B cell (primary cell): ENCODE measurements around the gene PIGT. TPM values are rescaled to one million over a fixed set of nuclear protein-coding genes. Genes with fewer than 3 reads are reported as not detected.
A peak's percentile ranks its signal among the peaks of the same experiment; 100 is the strongest.

Experiments
- ATAC-seq: fragments of 200-7000 bp; cut with Tn5 transposase; one replicate; pipeline ENCODE4 v1.10.0; 2021; ENCODE audit warnings: low read depth, mild to moderate bottlenecking, moderate number of reproducible peaks, moderate library complexity
- CTCF ChIA-PET: fragments of 350-600 bp; sonication (Branson Sonifier 250); formaldehyde crosslinking; loops from one replicate; lab custom pipeline; 2021; ENCODE audit warnings: antibody characterized with exemption, inconsistent platforms; lab: Charles Lee
- POLR2A ChIA-PET: fragments of 350-600 bp; sonication (Branson Sonifier 250); formaldehyde crosslinking; loops from one replicate; lab custom pipeline; 2021; ENCODE audit warnings: antibody characterized with exemption; lab: Charles Lee
- DNase-seq: peaks from one replicate; pipeline ENCODE4 v3.0.0; 2013
- H2AFZ ChIP-seq: 2 replicates; pipeline ENCODE4 v1.6.1; 2012; ENCODE audit warnings: mild to moderate bottlenecking, low read depth, low read length; ENCODE audit not compliant: insufficient read depth, poor library complexity, severe bottlenecking
- H3K27ac ChIP-seq, 2 donors: 1 replicate in 1 of 2; 2 replicates in 1 of 2; pipeline ENCODE4 v1.5.1; 2012 to 2013; ENCODE audit warnings: low read length in 2 of 2, mild to moderate bottlenecking in 2 of 2, moderate library complexity in 1 of 2
- H3K27me3 ChIP-seq, 4 experiments: fragments of 200-600 bp in 1 of 4; sonication (generic) in 1 of 4; replicated peaks in 1 of 4; 1 replicate in 2 of 4; 2 replicates in 2 of 4; pipeline versions ENCODE4 v1.6.1 to v1.7.0; 2013 to 2016; ENCODE audit warnings: low read length in 3 of 4, mild to moderate bottlenecking in 2 of 4, mixed read lengths in 1 of 4, moderate library complexity in 1 of 4; ENCODE audit not compliant: insufficient read depth in 4 of 4, control insufficient read depth in 3 of 4; ENCODE audit errors: control extremely low read depth in 1 of 4
- H3K36me3 ChIP-seq, 2 experiments: replicated peaks in 1 of 2; 1 replicate in 1 of 2; 2 replicates in 1 of 2; pipeline versions ENCODE4 v1.6.1 to v1.7.1; 2013; ENCODE audit warnings: low read length in 1 of 2; ENCODE audit not compliant: insufficient read depth in 2 of 2, control insufficient read depth in 1 of 2; ENCODE audit errors: control extremely low read depth in 1 of 2, extremely low read depth in 1 of 2
- H3K4me1 ChIP-seq, 2 donors: fragments of 200-600 bp in 1 of 2; sonication (generic) in 1 of 2; 1 replicate in 1 of 2; 2 replicates in 1 of 2; pipeline versions ENCODE4 v1.5.1 to v1.6.1; 2013 to 2017; ENCODE audit warnings: low read length in 2 of 2; ENCODE audit not compliant: control insufficient read depth in 2 of 2, insufficient read depth in 2 of 2
- H3K4me2 ChIP-seq: replicated peaks from 2 replicates; pipeline ENCODE3; 2012; ENCODE audit warnings: mild to moderate bottlenecking, low read depth, low read length; ENCODE audit not compliant: poor library complexity, severe bottlenecking
- H3K4me3 ChIP-seq, 5 experiments: fragments of 200-600 bp in 1 of 5; sonication (generic) in 1 of 5; 1 replicate in 3 of 5; 2 replicates in 2 of 5; pipeline versions ENCODE4 v1.5.1 to v1.7.0; 2011 to 2016; ENCODE audit warnings: low read length in 4 of 5, mild to moderate bottlenecking in 4 of 5, low read depth in 2 of 5, control low read depth in 1 of 5, moderate library complexity in 1 of 5; ENCODE audit not compliant: insufficient read depth in 1 of 5; ENCODE audit errors: control extremely low read depth in 1 of 5, extremely low read depth in 1 of 5
- H3K79me2 ChIP-seq: fragments of 200-600 bp; sonication (generic); one replicate; pipeline ENCODE4 v1.6.0; 2016; ENCODE audit warnings: low read length; ENCODE audit not compliant: control insufficient read depth, insufficient read depth
- H3K9ac ChIP-seq: fragments of 200-600 bp; sonication (generic); 2 replicates; pipeline ENCODE4 v1.6.1; 2017; ENCODE audit warnings: mild to moderate bottlenecking, low read length, moderate library complexity
- H3K9me3 ChIP-seq, 3 donors: one replicate each; pipeline versions ENCODE4 v1.6.1 to v1.7.1; 2013; ENCODE audit warnings: low read length in 2 of 3; ENCODE audit not compliant: control insufficient read depth in 2 of 3, insufficient read depth in 1 of 3; ENCODE audit errors: control extremely low read depth in 1 of 3
- H4K20me1 ChIP-seq: 2 replicates; pipeline ENCODE4 v1.6.0; 2012; ENCODE audit warnings: mild to moderate bottlenecking, low read length; ENCODE audit not compliant: insufficient read depth, control insufficient read depth, poor library complexity, severe bottlenecking
- H3K27ac Mint-ChIP-seq: one replicate; pipeline ENCODE4 v1.8.0; 2021; ENCODE audit warnings: mixed read lengths
- H3K27me3 Mint-ChIP-seq: one replicate; pipeline ENCODE4 v1.8.0; 2021; ENCODE audit warnings: mixed read lengths
- H3K4me1 Mint-ChIP-seq: one replicate; pipeline ENCODE4 v1.8.0; 2021; ENCODE audit warnings: mixed read lengths
- H3K4me3 Mint-ChIP-seq: one replicate; pipeline ENCODE4 v1.8.0; 2021; ENCODE audit warnings: mixed read lengths
- H3K9me3 Mint-ChIP-seq: one replicate; pipeline ENCODE4 v1.8.0; 2022; ENCODE audit warnings: mixed read lengths; ENCODE audit not compliant: insufficient read depth
- EZH2 ChIP-seq: IDR thresholded peaks from 2 replicates; pipeline ENCODE4 v1.6.1; 2012; ENCODE audit warnings: borderline replicate concordance, low read depth, mild to moderate bottlenecking, moderate library complexity, low read length; ENCODE audit not compliant: insufficient read depth, poor library complexity, severe bottlenecking
- WGBS: methylation state at CpG from one replicate; pipeline ENCODE4 v1.1.5; 2013; ENCODE audit warnings: missing lambda C conversion rate; ENCODE audit not compliant: insufficient coverage; 5-methylcytosine and 5-hydroxymethylcytosine counted together
- intact Hi-C: fragments of 100-400 bp; cut with micrococcal nuclease; formaldehyde crosslinking; loops from one replicate; pipeline ENCODE4 v1.10.0; 2022
- polyA plus RNA-seq: library from polyadenylated mRNA; depleted of rRNA; stranded (reverse); fragments of >200 nt; gene quantifications from 2 replicates; pipeline ENCODE4 v1.2.3, GENCODE V29; 2012
- total RNA-seq, 2 donors: library from RNA; stranded (reverse); fragments of 120-200 nt in 1 of 2; gene quantifications; 1 replicate in 1 of 2; 2 replicates in 1 of 2; pipeline versions ENCODE4 v1.2.3 to v1.2.4, GENCODE V29; 2013 to 2022
- TF ChIP-seq, protein P1 (sequence below): fragments of 200-600 bp; IDR thresholded peaks from one replicate; pipeline ENCODE4 v1.8.0; 2022; ENCODE audit warnings: antibody characterized with exemption, mild to moderate bottlenecking

Gene PIGT
- total and polyA plus RNA-seq, 2 donors (not counting 1 experiment from before 2014, with no cell fraction given) = 51.6 to 106 TPM

DNA sequence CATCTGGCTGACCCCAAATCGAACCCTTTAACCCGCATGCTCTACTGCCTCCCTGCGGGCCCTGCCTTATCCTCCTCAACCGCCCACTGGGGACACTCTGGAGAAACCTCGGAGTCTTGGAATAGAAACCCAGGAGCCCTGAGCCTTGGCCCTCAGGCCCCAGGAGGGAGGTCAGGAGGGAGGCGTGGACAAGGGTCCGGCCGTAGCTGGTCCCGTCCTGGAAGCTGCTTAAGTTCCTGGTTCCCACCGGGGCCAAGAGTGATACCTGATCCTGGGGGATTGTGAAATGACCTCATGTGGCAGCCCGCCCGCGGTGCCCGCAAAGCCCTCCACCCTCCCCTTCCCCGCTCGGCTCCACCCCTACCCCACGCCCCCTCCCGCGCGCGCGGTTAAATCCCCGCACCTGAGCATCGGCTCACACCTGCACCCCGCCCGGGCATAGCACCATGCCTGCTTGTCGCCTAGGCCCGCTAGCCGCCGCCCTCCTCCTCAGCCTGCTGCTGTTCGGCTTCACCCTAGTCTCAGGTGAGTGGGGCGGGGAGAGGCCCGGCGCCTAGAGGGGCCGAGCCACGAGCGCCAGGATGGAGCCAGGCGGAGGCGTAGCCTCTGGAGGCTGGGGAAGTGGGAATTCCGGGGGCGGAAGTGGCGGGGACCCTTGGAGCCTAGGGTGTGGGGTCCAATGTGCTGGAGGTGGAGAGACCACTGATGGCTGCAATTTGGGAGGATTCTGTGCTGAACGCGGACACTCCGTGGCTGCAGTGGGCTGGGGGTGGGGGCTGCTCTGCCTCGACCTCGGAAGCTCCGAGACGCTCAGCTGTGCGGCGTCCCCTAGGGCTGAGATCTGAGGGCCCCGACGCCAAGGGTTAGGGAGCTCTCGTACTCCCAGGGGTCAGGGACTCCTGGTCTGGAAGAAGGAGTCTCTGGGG lies 53.7 kb downstream of the PIGT start, which contains the start of gene WFDC2:
Gene WFDC2, plus strand, starts transcription at position 418 of the 926 bp plus-strand sequence. Its CDS starts 29 bp downstream, at position 447.
- Histone ChIP-seq H3K27ac (no peak within 1 kb of the TSS), H3K4me2 (peak within 1 kb of the TSS; percentile 88), H4K20me1 (no peaks in the 10 kb centered on the region), H3K36me3 (no peaks in the 10 kb centered on the region), H3K4me3 (peak within 1 kb of the TSS in 4 of 5 experiments; percentile 19 to 52 (median 38)), H3K9ac (peak within 1 kb of the TSS; percentile 56), H3K9me3 (peaks cover 0 to 15% (median 0%) of the 10 kb centered on the region in 3 donors), H3K27me3 (peaks cover 0 to 48% (median 29%) of the 10 kb centered on the region in 4 experiments), H3K79me2 (no peaks in the 10 kb centered on the region), H2AFZ (peak within 1 kb of the TSS; percentile 32), H3K4me1 (peaks cover 21 to 23% of the 10 kb centered on the region in 2 donors)
- WGBS = 18% methylated on average over 43 of the region's 54 CpGs
- Mint-ChIP-seq H3K4me3 (peak within 1 kb of the TSS; percentile 77), H3K9me3 (no peaks in the 10 kb centered on the region), H3K27me3 (peaks cover 54% of the 10 kb centered on the region), H3K4me1 (peaks cover 17% of the 10 kb centered on the region), H3K27ac (no peak within 1 kb of the TSS)
- intact Hi-C loops = no loop called here
- DNase-seq = no peak
- ChIA-PET CTCF (interaction anchor here (0.7 to 1.4 kb wide), 2 partner anchors 96 to 301 kb away, joined by 3 to 4 read pairs; no protein-coding TSS in a partner anchor), POLR2A (no interaction called here)
- TF ChIP-seq EZH2 = no peak
- TF ChIP-seq, protein P1, sequence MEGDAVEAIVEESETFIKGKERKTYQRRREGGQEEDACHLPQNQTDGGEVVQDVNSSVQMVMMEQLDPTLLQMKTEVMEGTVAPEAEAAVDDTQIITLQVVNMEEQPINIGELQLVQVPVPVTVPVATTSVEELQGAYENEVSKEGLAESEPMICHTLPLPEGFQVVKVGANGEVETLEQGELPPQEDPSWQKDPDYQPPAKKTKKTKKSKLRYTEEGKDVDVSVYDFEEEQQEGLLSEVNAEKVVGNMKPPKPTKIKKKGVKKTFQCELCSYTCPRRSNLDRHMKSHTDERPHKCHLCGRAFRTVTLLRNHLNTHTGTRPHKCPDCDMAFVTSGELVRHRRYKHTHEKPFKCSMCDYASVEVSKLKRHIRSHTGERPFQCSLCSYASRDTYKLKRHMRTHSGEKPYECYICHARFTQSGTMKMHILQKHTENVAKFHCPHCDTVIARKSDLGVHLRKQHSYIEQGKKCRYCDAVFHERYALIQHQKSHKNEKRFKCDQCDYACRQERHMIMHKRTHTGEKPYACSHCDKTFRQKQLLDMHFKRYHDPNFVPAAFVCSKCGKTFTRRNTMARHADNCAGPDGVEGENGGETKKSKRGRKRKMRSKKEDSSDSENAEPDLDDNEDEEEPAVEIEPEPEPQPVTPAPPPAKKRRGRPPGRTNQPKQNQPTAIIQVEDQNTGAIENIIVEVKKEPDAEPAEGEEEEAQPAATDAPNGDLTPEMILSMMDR = no peak
- ATAC-seq = peak; percentile 21
